Mucosa of descending colon (tissue), 3 donors: ENCODE results near the gene MT1A. TPM values are rescaled to one million over a fixed set of nuclear protein-coding genes. Genes with fewer than 3 reads are reported as not detected.

Experiments
- ATAC-seq: fragments of 200-7000 bp; cut with Tn5 transposase; one replicate; pipeline ENCODE4 v1.9.1; 2020; ENCODE audit warnings: mild to moderate bottlenecking, moderate library complexity
- DNase-seq, 3 donors: peaks; one replicate each; pipeline ENCODE4 v3.0.0-alpha.2; 2020
- H3K36me3 ChIP-seq: fragments of 200-600 bp; one replicate; pipeline ENCODE4 v1.8.0; 2021; ENCODE audit warnings: low read depth, mild to moderate bottlenecking
- H3K4me1 ChIP-seq: fragments of 200-600 bp; one replicate; pipeline ENCODE4 v1.8.0; 2021; ENCODE audit warnings: low read depth, mild to moderate bottlenecking
- H3K4me3 ChIP-seq: fragments of 200-600 bp; one replicate; pipeline ENCODE4 v1.8.0; 2021; ENCODE audit warnings: mild to moderate bottlenecking
- H3K9me3 ChIP-seq: fragments of 200-600 bp; one replicate; pipeline ENCODE4 v1.8.0; 2021; ENCODE audit warnings: mild to moderate bottlenecking
- CTCF ChIP-seq: fragments of 200-600 bp; IDR thresholded peaks from one replicate; pipeline ENCODE4 v1.8.0; 2022; ENCODE audit warnings: antibody characterized with exemption, mild to moderate bottlenecking
- intact Hi-C, 2 donors: fragments of 100-400 bp; cut with DNase I in 1 of 2; cut with micrococcal nuclease in 1 of 2; formaldehyde crosslinking; loops; one replicate each; pipeline versions ENCODE4 v1.11.0 to v1.11.1; 2022; cut with DNase I, micrococcal nuclease
- total RNA-seq, 3 donors: library from RNA; stranded (reverse); fragmentation: NEBNext Ultra II Directional in 2 of 3; extraction: Animal tissue kit (Norgen Biotek cat#: 25700) in 2 of 3; gene quantifications; one replicate each; pipeline versions ENCODE4 v1.2.1 to v1.2.4, GENCODE V29; 2021 to 2023
- donor health status: DM: no; HTN: no; CAD: no; lungs with moderate emphysema.
- donor health status: DM: no; HTN: no; CAD: no.
- donor health status: DM: no; HTN: yes; CAD: no.

The MT1A gene
- total RNA-seq, 3 donors from 2014 or later, result 4.5 to 9.7 (median 8.9) TPM

- TF ChIP-seq CTCF, result no peak
- H3K36me3 ChIP-seq, result no peaks in the 10 kb centered on the region
- ATAC-seq, result no peak
- H3K4me1 ChIP-seq, result peaks cover 7% of the 10 kb centered on the region
- no peaks in the 10 kb centered on the region for H3K9me3 ChIP-seq
- intact Hi-C loops, result no loop called here
- no peak for DNase-seq
- H3K4me3 ChIP-seq, result no peak overlapping the region
Observed at GRCh38 chr16:56593573-56594291, 44.7 kb upstream of the MT1A start.

GRCh38 chr16:56594292-56594619, 44.2 kb upstream of the MT1A start:
- ATAC-seq, result no peak
- no peaks in the 10 kb centered on the region for H3K36me3 ChIP-seq
- no peak for TF ChIP-seq CTCF
- peaks cover 4% of the 10 kb centered on the region for H3K4me1 ChIP-seq
- H3K9me3 ChIP-seq, result no peaks in the 10 kb centered on the region
- intact Hi-C loops, result no loop called here
- no peak overlapping the region for H3K4me3 ChIP-seq
- DNase-seq, result no peak

GRCh38 chr16:56600398-56600999, 38.0 kb upstream of the MT1A start:
- H3K4me3 ChIP-seq, result no peak overlapping the region
- no peaks in the 10 kb centered on the region for H3K9me3 ChIP-seq
- peak in 1 of 3 donors; percentile 58 for DNase-seq
- TF ChIP-seq CTCF, result peak; percentile 23
- intact Hi-C loops, result loop anchor here in 1 of 2 donors (10.0 kb wide), 1 partner anchor 86 kb away; no protein-coding TSS in a partner anchor
- peak; percentile 53 for ATAC-seq
- no peaks in the 10 kb centered on the region for H3K4me1 ChIP-seq
- H3K36me3 ChIP-seq, result no peaks in the 10 kb centered on the region

GRCh38 chr16:56601325-56601724, 37.1 kb upstream of the MT1A start:
- no peak overlapping the region for H3K4me3 ChIP-seq
- H3K36me3 ChIP-seq, result no peaks in the 10 kb centered on the region
- no peaks in the 10 kb centered on the region for H3K9me3 ChIP-seq
- no peak for TF ChIP-seq CTCF
- no peak for DNase-seq
- ATAC-seq, result no peak
- H3K4me1 ChIP-seq, result no peaks in the 10 kb centered on the region
- intact Hi-C loops, result loop anchor here in 1 of 2 donors (10.0 kb wide), 1 partner anchor 87 kb away; no protein-coding TSS in a partner anchor

- TF ChIP-seq CTCF, result peak; percentile 12
- no peaks in the 10 kb centered on the region for H3K9me3 ChIP-seq
- H3K36me3 ChIP-seq, result no peaks in the 10 kb centered on the region
- peak in 2 of 3 donors; percentile 48 to 74 for DNase-seq
- ATAC-seq, result peak; percentile 17
- H3K4me3 ChIP-seq, result no peak overlapping the region
- intact Hi-C loops, result loop anchor here in 1 of 2 donors (10.0 kb wide), 1 partner anchor 89 kb away; no protein-coding TSS in a partner anchor
- H3K4me1 ChIP-seq, result no peaks in the 10 kb centered on the region
Observed at GRCh38 chr16:56603589-56603988, 34.9 kb upstream of the MT1A start.
